GM23338 (cell line): ENCODE results near the gene REM2. TPM values are rescaled to one million over a fixed set of nuclear protein-coding genes. Genes with fewer than 3 reads are reported as not detected.

Experiments used
- ATAC-seq: fragments of 200-7000 bp; cut with Tn5 transposase; 3 replicates; pipeline ENCODE4 v1.9.1; 2020
- DNase-seq: peaks from one replicate; pipeline ENCODE4 v3.0.0-alpha.2; 2015; ENCODE audit warnings: low spot score
- H2AFZ ChIP-seq: fragments of 200-600 bp; sonication (generic); 2 replicates; pipeline ENCODE4 v1.8.0; 2016; ENCODE audit warnings: antibody characterized with exemption, mild to moderate bottlenecking, moderate library complexity
- H3F3A ChIP-seq: fragments of 200-600 bp; sonication (generic); replicated peaks from 2 replicates; pipeline ENCODE4 v1.8.0; 2017; ENCODE audit warnings: antibody characterized with exemption, mixed run types, low read depth
- H3K27ac ChIP-seq: fragments of 200-600 bp; sonication (generic); 2 replicates; pipeline ENCODE4 v1.6.1; 2016; ENCODE audit warnings: low read depth
- H3K27me3 ChIP-seq: fragments of 200-600 bp; sonication (generic); 2 replicates; pipeline ENCODE4 v1.8.0; 2016; ENCODE audit warnings: mild to moderate bottlenecking, mixed run types, moderate library complexity; ENCODE audit not compliant: insufficient read depth
- H3K36me3 ChIP-seq: fragments of 200-600 bp; sonication (generic); 2 replicates; pipeline ENCODE4 v1.8.0; 2016; ENCODE audit warnings: mild to moderate bottlenecking; ENCODE audit not compliant: insufficient read depth
- H3K4me1 ChIP-seq: fragments of 200-600 bp; sonication (generic); 2 replicates; pipeline ENCODE4 v1.8.0; 2016; ENCODE audit warnings: mild to moderate bottlenecking, moderate library complexity; ENCODE audit not compliant: insufficient read depth
- H3K4me2 ChIP-seq: fragments of 200-600 bp; sonication (generic); 2 replicates; pipeline ENCODE4 v1.7.1; 2017; ENCODE audit warnings: mixed run types
- H3K4me3 ChIP-seq: fragments of 200-600 bp; sonication (generic); 2 replicates; pipeline ENCODE4 v1.6.1; 2016; ENCODE audit warnings: mixed run types
- H3K79me2 ChIP-seq: fragments of 200-600 bp; sonication (generic); replicated peaks from 2 replicates; pipeline ENCODE4 v1.8.0; 2017; ENCODE audit warnings: mild to moderate bottlenecking; ENCODE audit not compliant: insufficient read depth
- H3K9me2 ChIP-seq: fragments of 200-600 bp; sonication (generic); 2 replicates; pipeline ENCODE4 v1.8.0; 2017; ENCODE audit not compliant: insufficient read depth
- H4K20me1 ChIP-seq: fragments of 200-600 bp; sonication (generic); replicated peaks from 2 replicates; pipeline ENCODE4 v1.8.0; 2017; ENCODE audit warnings: mild to moderate bottlenecking; ENCODE audit not compliant: insufficient read depth
- H3K27ac Mint-ChIP-seq: 2 replicates; pipeline ENCODE4 v1.8.0; 2020; ENCODE audit warnings: inconsistent platforms, mild to moderate bottlenecking, moderate library complexity, mixed read lengths
- H3K27me3 Mint-ChIP-seq: 3 replicates; pipeline ENCODE4 v1.8.0; 2022; ENCODE audit warnings: low read depth, mild to moderate bottlenecking, moderate library complexity, mixed read lengths, inconsistent platforms; ENCODE audit not compliant: insufficient read depth, poor library complexity
- H3K36me3 Mint-ChIP-seq: 3 replicates; pipeline ENCODE4 v1.8.0; 2021; ENCODE audit warnings: low read depth, mild to moderate bottlenecking, inconsistent platforms, moderate library complexity, mixed read lengths
- H3K4me1 Mint-ChIP-seq: 3 replicates; pipeline ENCODE4 v1.8.0; 2020; ENCODE audit warnings: mild to moderate bottlenecking, inconsistent platforms, mixed read lengths
- H3K4me3 Mint-ChIP-seq: 3 replicates; pipeline ENCODE4 v1.8.0; 2021; ENCODE audit warnings: moderate library complexity, mild to moderate bottlenecking, inconsistent platforms, mixed read lengths
- H3K9me3 Mint-ChIP-seq: 3 replicates; pipeline ENCODE4 v1.8.0; 2020; ENCODE audit warnings: moderate library complexity, mild to moderate bottlenecking, inconsistent platforms, mixed read lengths
- CREB1 ChIP-seq: fragments of 250-450 bp; sonication (Bioruptor Pico); IDR thresholded peaks from 2 replicates; pipeline ENCODE4 v1.5.0; 2020; ENCODE audit warnings: low read depth, mild to moderate bottlenecking, moderate library complexity
- ETS1 ChIP-seq: IDR thresholded peaks from 2 replicates; pipeline ENCODE4 v1.6.1; 2016; ENCODE audit warnings: antibody characterized with exemption
- EZH2 ChIP-seq: fragments of 200-600 bp; sonication (generic); IDR thresholded peaks from one replicate; pipeline ENCODE4 v1.8.0; 2017; ENCODE audit warnings: antibody characterized with exemption, mild to moderate bottlenecking, low read depth; ENCODE audit not compliant: unreplicated experiment
- EZH2phosphoT487 ChIP-seq: fragments of 200-600 bp; sonication (generic); IDR thresholded peaks from one replicate; pipeline ENCODE4 v1.8.1; 2018; ENCODE audit warnings: antibody characterized with exemption; ENCODE audit not compliant: unreplicated experiment
- NANOG ChIP-seq: IDR thresholded peaks from 2 replicates; pipeline ENCODE4 v1.6.1; 2016; ENCODE audit warnings: antibody characterized with exemption, borderline replicate concordance
- POLR2AphosphoS5 ChIP-seq: IDR thresholded peaks from 2 replicates; pipeline ENCODE4 v1.6.1; 2016; ENCODE audit warnings: antibody characterized with exemption, low read depth
- REST ChIP-seq: IDR thresholded peaks from one replicate; pipeline ENCODE4 v1.6.1; 2018; ENCODE audit warnings: antibody characterized with exemption; ENCODE audit not compliant: unreplicated experiment
- STAT1 ChIP-seq: IDR thresholded peaks from one replicate; pipeline ENCODE4 v1.6.1; 2016; ENCODE audit warnings: antibody characterized with exemption; ENCODE audit not compliant: unreplicated experiment
- ZNF114 ChIP-seq: fragments of 250-450 bp; sonication (Bioruptor Pico); IDR thresholded peaks from 2 replicates; pipeline ENCODE4 v1.5.0; 2020; ENCODE audit warnings: mild to moderate bottlenecking, moderate library complexity
- ZNF331 ChIP-seq: fragments of 250-450 bp; sonication (Bioruptor Pico); IDR thresholded peaks from 2 replicates; pipeline ENCODE4 v1.5.0; 2020; ENCODE audit warnings: low read depth, mild to moderate bottlenecking, moderate library complexity
- ZNF462 ChIP-seq: fragments of 250-450 bp; sonication (Bioruptor Pico); IDR thresholded peaks from 2 replicates; pipeline ENCODE4 v1.5.0; 2020; ENCODE audit warnings: mild to moderate bottlenecking, moderate library complexity
- polyA plus RNA-seq: library from polyadenylated mRNA; unstranded; fragments of >200 nt; fragmentation: Nextera tagmentation; extraction: Ambion mirVana; gene quantifications from 2 replicates; pipeline ENCODE4 v1.2.1, GENCODE V29; 2016
- total RNA-seq: library from RNA; depleted of rRNA; stranded (reverse); fragments of >200 nt; shearing (Covaris generic); gene quantifications from 2 replicates; pipeline ENCODE4 v1.2.3, GENCODE V29; 2014

Gene REM2
- total and polyA plus RNA-seq, 2 experiments from 2014 or later = 0.31 to 2.9 TPM

GRCh38 chr14:22929961-22930364 is 46.9 kb downstream of the REM2 start (continued):
- TF ChIP-seq REST (no peak), EZH2 (no peak)

GRCh38 chr14:22932146-22932545 is 49.1 kb downstream of the REM2 start:
- H3K27ac ChIP-seq = no peak overlapping the region
- peaks cover 16% of the 10 kb centered on the region for H3F3A ChIP-seq
- no peaks in the 10 kb centered on the region for H3K9me2 ChIP-seq
- Mint-ChIP-seq H3K27me3 (peaks cover 1% of the 10 kb centered on the region), H3K9me3 (no peaks in the 10 kb centered on the region), H3K36me3 (peaks cover 7% of the 10 kb centered on the region; the same call in 2 of the 3 replicates), H3K4me3 (no peak overlapping the region), H3K27ac (no peak overlapping the region), H3K4me1 (peaks cover 8% of the 10 kb centered on the region)
- no peak overlapping the region for H3K4me3 ChIP-seq
- peaks cover 7% of the 10 kb centered on the region for H3K4me1 ChIP-seq
- no peaks in the 10 kb centered on the region for H3K27me3 ChIP-seq
- H2AFZ ChIP-seq = no peak overlapping the region
- H3K4me2 ChIP-seq = no peak overlapping the region
- DNase-seq (no peak), ATAC-seq (no peak)
- no peaks in the 10 kb centered on the region for H3K36me3 ChIP-seq
- no peaks in the 10 kb centered on the region for H4K20me1 ChIP-seq
- peaks cover 18% of the 10 kb centered on the region for H3K79me2 ChIP-seq
- no peak for TF ChIP-seq NANOG
- no peak for TF ChIP-seq ZNF114
- no peak for TF ChIP-seq ZNF331 (CRISPR knock-in tag)
- TF ChIP-seq REST = no peak
- no peak for TF ChIP-seq ZNF462
- TF ChIP-seq STAT1 = no peak
- no peak for TF ChIP-seq POLR2AphosphoS5
- no peak for TF ChIP-seq CREB1 (CRISPR knock-in tag)
- TF ChIP-seq EZH2phosphoT487 = no peak
- no peak for TF ChIP-seq ETS1
